Measurements from ENCODE around the gene NF2. TPM values are rescaled to one million over a fixed set of nuclear protein-coding genes. Genes with fewer than 3 reads are reported as not detected.

The NF2 gene
- total RNA-seq, 1 donor from 2014 or later = 99.5 TPM

DNA sequence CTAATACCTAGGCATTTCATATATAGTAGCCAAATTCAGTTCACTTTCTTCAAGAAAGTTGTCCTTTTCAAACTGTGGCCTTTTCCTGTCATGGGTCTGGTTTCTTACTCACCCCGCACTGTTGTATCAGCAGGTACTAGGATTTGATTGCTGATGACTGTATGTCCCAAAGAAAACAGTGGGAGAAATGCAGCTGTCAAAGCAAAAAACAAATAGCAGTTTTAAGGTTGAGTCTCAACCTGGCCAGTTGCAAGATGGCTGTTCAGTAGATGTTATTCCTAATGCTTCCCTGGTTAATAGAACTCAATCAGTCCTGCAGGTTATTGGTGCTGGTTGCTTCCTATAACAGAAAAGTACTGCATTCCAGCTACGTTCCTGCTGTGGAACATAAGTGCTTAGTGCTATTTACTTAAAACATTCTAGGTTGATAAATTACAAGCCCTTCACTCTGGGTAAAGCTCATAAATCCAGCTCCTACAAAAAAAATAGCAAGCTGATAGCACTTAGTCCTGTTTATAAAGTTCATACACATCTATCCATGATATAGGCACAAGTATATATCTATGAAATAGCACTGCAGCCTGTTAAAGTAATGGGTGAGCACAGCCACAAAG is 26.6 kb downstream of the NF2 start:
- no peak for DNase-seq (ENCODE audit: extremely low read depth, low read depth, low spot score)

DNA sequence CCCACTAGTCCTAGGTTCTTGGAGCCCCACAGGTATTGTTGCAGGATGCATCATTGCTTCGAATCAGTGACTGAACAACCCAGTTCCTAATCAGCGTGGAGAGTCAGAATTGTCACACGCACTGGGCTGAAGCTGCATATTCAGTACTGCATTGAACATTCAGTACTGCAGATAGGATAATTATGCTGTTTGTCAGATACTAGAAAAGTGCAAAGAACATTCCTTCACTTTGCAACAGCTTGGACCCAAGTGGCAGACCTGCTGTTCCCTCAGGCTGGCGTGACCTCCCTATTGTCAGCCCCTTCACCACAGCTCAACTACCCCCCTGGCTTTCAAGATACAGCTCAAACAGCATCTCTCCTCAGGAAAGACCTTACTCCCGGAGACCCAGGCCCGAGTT is 27.6 kb downstream of the NF2 start:
- no peak for DNase-seq (ENCODE audit: extremely low read depth, low read depth, low spot score)

DNA sequence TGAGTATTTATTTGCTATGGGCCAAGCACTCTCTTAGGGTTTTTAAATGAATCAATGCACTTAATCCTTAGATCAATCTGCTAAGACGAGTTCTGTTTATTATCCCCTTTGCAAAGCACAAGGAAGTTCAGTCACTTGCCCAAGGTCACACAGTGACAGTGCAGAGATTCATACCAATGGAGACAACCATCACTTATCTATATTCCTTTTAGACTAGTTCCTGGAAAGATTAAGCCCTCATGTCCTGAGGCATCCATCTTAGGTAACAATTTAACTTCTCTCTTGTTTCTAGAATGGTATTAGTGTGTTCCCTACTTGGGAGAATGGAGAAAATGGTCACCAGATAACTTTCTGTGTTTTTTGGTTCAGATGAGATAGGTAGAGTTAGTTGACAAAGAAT is 28.3 kb downstream of the NF2 start:
- DNase-seq (ENCODE audit: extremely low read depth, low read depth, low spot score) = no peak

DNA sequence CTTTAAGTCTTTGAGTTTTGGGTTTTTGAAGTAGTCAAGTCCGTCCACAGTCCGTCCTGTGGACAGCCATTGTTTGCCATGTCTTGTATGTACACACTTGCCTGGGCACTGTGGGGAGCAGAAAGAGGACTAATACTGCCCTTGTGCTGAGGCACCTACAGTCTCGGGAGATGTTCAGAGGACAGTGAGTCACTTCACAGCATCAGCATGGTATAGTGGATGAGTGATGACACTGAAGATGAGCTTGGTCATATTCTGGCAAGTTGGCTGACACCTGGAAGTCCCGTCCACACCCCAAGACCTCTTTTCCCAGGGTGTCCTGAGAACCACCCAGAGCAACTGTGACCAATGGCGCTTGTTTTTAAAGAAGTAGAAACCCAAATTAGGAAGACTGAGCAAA is 29.2 kb downstream of the NF2 start:
- DNase-seq (ENCODE audit: extremely low read depth, low read depth, low spot score) = no peak

DNA sequence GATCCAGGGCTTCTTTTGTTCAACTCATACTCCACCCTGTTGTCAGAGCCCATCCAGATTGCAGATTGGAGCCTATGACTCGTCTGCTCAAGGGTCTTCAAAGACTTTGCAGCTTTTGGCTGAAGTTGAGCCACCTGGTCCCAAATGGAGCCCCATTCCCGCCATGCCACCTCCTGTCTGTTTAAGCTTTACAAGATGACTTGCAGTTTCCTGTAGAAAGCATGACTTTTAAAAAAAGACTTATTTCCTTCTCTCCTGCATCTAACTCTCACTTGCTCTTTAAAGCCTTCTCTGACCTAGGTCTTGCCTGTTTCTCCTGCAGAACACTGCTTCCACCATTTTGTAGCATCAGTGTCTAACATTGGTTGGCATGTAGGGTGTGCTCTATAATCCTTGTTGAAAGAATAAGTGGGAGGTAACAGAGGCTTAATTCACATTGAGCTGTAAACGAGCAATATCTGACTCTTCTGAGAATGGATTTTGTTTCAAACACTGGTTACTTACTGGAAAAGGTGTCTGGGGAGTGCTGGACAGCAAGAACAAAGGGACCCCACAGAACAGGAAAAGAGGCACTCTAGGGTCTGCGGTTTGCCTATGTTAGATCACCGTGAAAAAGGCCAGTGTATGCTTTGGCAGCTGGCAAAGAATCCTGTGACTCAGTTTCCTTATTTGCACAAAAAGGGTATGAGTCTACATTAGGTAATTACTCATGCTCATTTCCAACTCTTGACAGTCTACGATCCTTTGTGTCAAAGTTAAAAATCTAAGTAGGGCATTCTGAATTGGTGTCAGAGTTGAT is 30.3 kb downstream of the NF2 start:
- no peak for DNase-seq (ENCODE audit: extremely low read depth, low read depth, low spot score)

DNA sequence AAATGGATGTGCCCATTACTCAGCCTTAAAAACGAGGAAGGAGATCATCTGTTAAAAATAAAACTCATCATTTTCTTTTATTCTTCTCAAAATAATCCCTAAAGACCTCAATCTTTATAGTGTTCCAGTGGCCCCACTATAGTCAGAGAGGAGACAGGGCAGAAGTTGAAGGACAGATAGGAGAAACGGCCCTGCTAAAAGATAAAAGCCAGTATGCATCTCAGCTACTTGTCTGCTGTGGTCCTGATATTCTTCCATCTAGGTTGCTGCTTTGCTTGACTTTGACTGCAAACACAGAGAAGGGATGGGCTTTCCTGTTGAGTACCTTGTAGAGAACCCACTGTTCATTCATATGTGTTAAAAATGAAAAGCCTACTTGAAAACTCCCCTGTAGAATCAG is 31.4 kb downstream of the NF2 start:
- no peak for DNase-seq (ENCODE audit: extremely low read depth, low read depth, low spot score)

DNA sequence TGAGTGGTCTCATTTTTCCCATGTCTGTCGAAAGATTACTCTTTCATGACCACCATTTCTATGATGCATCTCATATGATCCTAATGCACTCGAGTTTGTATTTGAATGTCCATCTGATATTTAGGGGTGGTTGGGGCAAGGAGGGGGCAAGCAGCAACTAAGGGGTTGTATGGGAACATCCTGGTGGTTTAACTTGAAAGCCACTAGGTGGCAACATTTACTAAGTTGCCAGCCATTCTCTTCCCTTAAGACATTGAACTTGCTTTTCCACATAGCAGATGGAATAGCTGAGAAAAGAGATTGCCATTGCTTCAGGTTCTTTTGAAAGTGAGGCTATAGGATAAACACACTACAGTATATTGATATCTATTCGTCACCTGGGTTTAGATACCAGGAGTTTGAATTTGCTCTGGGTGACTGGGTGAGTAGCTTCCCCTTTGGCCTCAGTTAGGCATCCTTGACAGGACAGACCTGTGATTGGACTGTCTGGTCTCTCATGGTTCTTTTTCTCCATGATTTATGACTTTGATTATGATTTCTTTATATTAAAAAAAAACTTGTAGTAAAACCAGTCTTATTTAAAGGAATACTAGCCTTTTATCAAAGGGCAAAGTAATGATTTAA is 32.4 kb downstream of the NF2 start:
- DNase-seq (ENCODE audit: extremely low read depth, low read depth, low spot score) = no peak

DNA sequence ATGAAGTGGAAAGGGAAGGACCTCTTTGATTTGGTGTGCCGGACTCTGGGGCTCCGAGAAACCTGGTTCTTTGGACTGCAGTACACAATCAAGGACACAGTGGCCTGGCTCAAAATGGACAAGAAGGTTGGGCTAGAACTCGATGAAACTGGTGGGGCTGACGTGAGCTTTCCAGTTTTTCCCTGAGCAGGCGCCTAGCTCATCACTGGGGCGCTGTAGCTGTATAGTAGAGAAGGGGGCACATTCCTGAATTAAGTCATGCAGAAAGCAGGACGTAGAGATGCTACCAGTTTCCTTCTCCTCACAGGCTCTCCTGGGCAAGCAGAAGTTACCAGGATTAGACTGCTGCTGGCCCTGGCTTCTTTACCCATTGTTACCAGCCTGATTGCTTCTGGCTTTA is 33.3 kb downstream of the NF2 start:
- no peak for DNase-seq (ENCODE audit: extremely low read depth, low read depth, low spot score)

DNA sequence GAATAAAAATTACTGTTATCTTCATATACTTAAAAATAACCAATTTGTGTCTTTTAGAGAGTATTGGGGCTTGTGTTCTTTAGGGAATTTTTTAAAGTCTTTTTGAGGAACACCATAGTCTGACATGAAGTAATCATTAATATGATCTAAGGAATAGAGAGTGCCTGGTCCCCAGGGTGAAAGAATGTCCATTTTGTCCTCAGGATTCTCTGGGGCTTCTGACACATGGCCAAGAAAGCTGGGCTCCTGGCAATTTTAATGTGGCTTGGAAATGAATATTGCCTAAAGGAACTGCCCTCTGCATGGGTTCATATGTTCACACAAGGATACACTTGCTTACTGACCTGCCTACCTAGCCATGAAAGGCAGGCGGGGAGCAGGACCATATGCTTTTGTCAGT is 33.7 kb downstream of the NF2 start:
- no peak for DNase-seq (ENCODE audit: extremely low read depth, low read depth, low spot score)

DNA sequence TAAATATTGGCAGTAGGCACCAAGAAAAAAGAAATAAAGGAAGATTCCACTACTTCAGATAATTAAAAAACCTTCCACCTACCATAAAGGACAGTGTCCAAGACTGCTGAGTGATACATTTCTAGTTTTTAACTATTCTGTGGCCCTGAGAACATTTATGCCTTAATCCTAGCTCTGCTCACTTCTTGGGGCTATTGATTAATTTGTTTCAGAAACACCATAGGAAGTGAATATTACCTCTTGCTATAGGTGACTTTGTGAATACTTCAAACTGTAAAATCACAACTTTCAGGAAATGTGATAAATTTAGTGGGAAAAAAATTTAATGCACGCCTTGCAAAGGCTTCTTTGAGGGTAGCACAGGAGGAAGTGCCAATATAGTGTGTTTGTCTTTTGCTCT is 35.2 kb downstream of the NF2 start:
- DNase-seq (ENCODE audit: extremely low read depth, low read depth, low spot score) = no peak

DNA sequence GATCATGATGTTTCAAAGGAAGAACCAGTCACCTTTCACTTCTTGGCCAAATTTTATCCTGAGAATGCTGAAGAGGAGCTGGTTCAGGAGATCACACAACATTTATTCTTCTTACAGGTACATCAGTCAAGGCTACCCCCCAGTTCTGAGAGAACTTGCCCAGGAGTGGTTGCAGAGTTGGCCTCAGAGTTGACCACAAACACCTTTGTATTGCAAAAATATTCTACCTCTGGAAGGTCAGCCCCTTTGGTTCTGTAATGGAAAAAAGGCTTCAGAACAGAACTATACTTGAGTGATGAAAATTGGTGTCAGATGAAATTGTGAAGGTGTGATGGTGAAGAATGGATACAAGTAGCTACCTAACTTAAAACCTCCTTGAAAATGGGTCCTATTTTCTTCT is 35.7 kb downstream of the NF2 start:
- no peak for DNase-seq (ENCODE audit: extremely low read depth, low read depth, low spot score)

DNA sequence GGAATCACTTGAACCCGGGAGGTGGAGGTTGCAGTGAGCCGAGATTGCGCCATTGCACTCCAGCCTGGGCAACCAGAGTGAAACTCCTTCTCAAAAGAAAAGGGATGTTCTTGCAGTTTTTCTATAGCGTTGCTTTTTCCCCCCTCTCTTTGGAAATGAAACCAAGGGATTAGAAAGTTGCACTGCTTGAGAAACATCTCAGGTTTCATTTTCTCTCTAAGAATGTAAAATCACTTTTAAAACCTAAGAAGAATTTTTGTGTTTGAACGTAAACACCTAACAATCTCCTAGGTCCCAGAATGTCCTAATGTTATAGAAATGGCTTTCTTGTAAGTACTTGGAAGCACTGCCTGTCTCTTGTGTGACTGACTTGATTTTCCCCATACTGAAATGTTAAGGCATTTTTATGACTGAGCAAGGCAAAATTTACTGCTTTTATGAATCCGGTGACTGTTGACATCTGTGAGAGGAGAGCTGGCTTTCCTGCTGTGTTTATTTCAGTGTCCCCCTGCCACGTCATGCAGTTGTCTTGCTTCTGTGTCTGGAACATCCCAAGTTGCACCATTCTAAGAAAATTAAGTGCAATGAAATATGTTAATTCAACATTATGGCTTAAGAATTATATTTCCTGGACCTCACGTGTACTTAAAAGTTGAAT is 37.7 kb downstream of the NF2 start:
- no peak for DNase-seq (ENCODE audit: extremely low read depth, low read depth, low spot score)

DNA sequence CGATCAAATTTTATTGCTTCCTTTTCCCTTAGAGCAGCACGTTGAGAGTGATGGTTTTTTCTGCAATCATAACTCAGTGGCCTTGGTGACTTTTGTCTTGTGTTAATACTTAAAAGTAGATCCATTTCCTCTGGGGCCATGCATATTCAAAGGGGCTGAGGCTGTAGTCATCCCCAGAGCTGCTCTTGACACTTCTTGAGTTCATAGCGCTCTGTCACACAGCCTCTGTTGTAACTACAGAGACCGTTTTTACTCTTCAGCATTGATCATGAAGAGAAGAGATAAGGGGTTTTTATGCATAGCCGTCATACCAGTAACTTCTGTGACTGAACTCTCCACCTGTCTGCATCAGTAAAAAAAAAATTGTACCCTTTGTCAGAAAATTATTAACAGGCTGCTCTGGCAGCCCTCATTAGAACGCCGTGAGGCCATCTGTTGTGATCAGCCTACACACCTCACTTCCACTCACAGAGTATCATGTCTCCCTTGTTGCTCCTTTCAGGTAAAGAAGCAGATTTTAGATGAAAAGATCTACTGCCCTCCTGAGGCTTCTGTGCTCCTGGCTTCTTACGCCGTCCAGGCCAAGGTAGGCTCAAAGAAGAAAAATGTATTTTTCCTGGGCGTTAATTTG is 38.4 kb downstream of the NF2 start:
- DNase-seq (ENCODE audit: extremely low read depth, low read depth, low spot score) = no peak

DNA sequence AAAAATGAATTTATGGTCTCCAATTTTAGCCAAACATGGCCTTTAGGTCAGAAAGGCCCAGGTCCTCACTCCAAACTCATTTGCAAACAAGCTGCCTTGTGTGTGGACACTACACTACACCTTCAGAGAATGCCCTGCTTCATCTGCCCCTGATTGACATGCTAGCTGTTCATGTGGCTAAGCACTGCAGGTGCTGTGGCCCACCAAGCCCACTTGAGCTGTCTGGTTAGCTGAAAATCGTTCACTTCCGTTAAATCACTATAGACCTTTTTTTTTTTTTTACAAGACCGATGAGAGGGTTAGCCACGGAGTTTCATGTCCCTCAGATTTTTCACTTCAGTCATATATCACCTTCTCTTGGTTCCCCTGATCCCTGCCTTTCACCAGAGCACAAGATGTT is 39.3 kb downstream of the NF2 start:
- DNase-seq (ENCODE audit: extremely low read depth, low read depth, low spot score) = no peak

DNA sequence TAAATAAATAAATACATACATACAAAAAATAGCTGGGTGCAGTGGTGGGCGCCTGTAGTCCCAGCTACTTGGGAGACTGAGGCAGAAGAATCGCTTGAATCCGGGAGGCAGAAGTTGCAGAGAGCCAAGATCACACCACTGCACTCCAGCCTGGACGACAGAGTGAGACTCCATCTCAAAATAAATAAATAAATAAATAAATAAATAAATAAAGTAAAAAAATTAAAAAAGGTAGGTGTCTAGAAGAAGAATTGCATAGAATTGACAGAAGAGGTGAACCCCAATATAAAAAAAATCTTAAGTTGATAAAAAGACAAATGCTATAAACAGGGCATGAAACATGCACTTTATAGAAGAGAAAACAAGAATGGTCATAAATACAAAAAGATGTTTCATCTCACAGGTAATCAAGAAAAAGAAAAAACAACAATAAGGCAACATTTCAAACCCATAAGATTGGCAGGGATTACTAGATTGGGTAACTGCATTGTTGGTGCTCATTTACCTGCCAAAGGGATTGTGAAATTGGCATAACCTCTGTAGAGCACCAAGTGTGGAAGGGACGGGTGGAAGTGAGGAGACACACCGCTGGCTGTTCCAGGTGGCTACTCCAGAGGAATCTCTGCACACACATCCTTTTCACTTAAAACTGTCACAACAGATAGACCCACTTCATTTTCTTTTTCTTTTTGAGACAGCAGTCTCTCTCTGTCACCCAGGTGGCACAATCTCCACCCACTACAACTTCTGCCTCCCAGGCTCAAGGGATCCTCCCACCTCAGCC is 44.7 kb downstream of the NF2 start:
- no peak for DNase-seq (ENCODE audit: extremely low read depth, low read depth, low spot score)

DNA sequence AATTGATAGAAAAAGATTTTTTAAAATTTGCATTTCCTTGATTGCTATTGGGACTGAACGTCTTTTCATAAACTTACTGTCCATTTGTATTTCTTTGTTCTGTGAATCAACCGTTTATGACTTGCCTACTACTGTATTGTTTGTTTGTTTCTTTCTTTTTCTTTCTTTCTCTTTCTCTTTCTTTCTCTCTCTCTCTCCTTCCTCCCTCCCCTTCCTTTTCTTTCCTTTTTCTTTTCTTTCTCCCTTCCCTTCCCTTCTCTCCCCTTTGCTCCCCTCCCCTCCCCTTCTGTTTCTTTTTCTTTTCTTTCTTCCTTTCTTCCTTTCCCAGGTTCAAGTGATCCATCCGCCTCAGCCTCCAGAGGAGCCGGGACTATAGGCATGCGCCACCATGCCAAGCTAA is 46.9 kb downstream of the NF2 start:
- no peak for DNase-seq (ENCODE audit: extremely low read depth, low read depth, low spot score)

DNA sequence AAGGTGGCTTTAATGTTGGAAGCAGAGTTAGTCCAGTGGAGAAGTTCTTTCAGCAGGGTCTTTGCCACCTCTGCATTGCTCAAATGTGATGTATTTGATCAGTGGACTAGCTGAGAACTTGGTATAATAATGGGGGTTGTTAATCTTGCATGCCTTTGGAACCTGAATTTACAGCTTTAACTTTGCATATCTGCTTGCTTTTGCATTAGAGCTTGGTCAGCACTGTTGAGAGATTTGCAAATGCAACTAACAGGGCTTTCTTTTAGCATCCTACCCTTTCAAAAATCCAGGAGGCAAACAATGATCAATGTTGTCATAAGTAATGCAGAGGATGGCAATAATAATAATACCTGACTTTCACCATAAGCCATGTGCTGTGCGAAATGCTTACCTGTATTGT is 48.2 kb downstream of the NF2 start:
- no peak for DNase-seq (ENCODE audit: extremely low read depth, low read depth, low spot score)

DNA sequence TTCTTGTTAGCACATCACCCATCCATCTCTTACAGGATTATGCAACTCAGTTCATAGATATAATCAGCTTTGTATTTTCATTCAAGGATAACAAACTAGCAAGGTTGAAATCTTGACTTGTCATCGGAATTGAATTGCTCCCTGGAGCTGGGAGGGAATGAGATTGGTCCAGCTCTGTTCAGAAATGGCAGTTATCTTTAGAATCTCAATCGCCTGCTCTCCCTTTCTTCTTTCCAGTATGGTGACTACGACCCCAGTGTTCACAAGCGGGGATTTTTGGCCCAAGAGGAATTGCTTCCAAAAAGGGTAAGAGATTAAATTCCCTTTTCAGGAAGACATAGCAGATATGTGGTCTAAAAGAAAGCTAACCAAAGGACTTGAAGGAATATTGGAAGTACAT is 51.0 kb downstream of the NF2 start:
- no peak for DNase-seq (ENCODE audit: extremely low read depth, low read depth, low spot score)

DNA sequence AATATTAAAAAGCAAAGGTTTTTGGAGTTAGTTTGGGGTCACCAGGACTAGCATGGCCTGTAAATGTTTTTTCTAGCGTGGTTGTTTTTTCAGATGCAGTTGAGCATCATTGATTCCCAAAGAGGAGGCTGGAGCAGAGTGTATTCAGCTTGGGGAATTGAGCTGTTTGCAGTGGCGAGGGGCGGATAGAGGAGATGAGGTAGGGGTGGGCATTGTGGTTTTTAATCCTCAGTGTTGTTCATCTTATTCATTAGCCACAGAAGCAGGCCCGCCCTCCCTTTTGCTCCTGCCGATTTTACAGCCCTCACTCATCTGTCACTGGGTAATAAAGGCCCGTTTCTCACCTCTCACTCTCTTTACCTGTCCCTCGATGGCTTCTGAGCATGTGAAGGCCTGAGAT is 51.4 kb downstream of the NF2 start:
- DNase-seq (ENCODE audit: extremely low read depth, low read depth, low spot score) = no peak

DNA sequence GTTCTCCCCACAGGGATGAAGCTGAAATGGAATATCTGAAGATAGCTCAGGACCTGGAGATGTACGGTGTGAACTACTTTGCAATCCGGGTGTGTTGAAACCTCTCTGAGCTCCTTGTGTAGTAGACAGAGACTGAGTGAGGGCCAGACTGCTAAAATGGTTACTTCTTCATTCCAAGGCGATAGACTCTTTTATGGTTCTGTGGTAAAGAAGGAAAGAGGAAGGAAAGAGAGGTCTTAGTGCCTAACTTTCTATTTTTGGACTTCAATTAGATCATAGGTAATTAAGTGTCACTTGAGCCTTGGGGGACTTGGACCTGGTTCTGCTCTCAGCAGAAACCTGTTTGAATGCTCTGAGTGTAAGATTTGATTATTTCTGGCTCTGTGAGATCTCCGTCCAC is 54.7 kb downstream of the NF2 start:
- no peak for DNase-seq (ENCODE audit: extremely low read depth, low read depth, low spot score)

DNA sequence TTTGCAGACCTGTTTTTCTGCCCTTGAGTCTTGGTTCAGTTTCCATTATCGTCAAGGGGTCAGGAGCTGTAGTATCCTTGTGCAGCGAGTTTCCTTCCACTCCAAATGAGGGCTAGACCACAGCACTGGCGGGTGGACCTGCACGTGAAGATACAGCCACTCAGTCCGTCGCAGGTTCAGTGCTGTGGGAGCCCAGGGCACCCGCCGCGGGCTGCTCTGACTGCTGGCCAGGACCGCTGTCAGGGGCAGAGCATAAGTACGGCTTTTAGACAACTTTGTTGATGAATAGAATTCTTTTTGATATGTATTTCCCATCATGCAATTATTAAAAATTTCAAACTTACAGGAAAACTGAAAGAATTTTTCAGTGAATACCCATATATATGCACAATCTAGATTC is 56.6 kb downstream of the NF2 start:
- DNase-seq (ENCODE audit: extremely low read depth, low read depth, low spot score) = no peak

Measured in glomerular endothelial cell (primary cell).